ENCODE measurements around the gene SPOP. TPM values are rescaled to one million over a fixed set of nuclear protein-coding genes. Genes with fewer than 3 reads are reported as not detected.

Gene SPOP
- total RNA-seq, 4 donors from 2014 or later = 75.6 to 352 (median 95.3) TPM

DNA sequence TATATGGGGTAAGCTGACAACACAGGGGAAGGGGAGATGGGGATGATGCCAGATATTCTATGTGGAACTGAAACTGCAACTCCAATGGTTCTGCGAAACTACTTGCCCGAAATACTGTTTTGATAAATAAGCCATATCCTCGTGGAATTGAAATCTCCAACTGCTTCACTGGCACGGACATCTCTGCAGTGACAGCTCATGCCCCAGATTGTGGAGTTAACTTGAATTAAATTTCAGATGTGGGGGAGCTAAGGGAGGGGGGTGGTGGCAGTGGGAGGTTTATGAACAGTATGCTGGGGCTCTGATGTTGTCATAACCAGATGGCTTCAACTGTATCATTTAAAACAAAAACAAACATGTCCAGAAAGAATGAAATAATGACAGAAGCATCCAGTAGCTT is 80.5 kb downstream of the SPOP start:
- DNase-seq = no peak
- peaks cover 0 to 60% (median 30%) of the 10 kb centered on the region in 4 donors for H3K36me3 ChIP-seq
- H3K4me1 ChIP-seq = peaks cover 0 to 15% (median 0%) of the 10 kb centered on the region in 4 donors
- no peak overlapping the region for H3K4me3 ChIP-seq
- H3K9me3 ChIP-seq = no peaks in the 10 kb centered on the region
- intact Hi-C loops (cut with DNase I; ENCODE audit: low total_unique reads) (no loop called here), in situ Hi-C loops (cut with MboI; ENCODE audit: low pct_ligation_motif_present in 1 of 4, low pct_unique_long_range_greater_than_20kb in 1 of 4, low sequenced_read_pairs in 3 of 4) (no loop called here)
- H3K27me3 ChIP-seq = no peaks in the 10 kb centered on the region
- H3K27ac ChIP-seq = peak overlapping the region in 1 of 4 donors; percentile 57
- 80 to 93% methylated on average over 3 to 4 of the region's 4 CpGs for WGBS, 2 donors (ENCODE audit: low coverage in 1 of 2)
- TF ChIP-seq EP300 (IDR thresholded peaks at IDR 0.05; ENCODE audit: low read depth) = no peak
- no peak for TF ChIP-seq POLR2AphosphoS5 (IDR thresholded peaks at IDR 0.05)

GRCh38 chr17:49596613-49597244 is 81.2 kb downstream of the SPOP start:
- DNase-seq = no peak
- intact Hi-C loops (cut with DNase I; ENCODE audit: low total_unique reads) = no loop called here
- peaks cover 0 to 60% (median 29%) of the 10 kb centered on the region in 4 donors for H3K36me3 ChIP-seq
- H3K4me3 ChIP-seq = no peak overlapping the region
- H3K4me1 ChIP-seq = peaks cover 0 to 8% (median 0%) of the 10 kb centered on the region in 4 donors
- 90 to 92% methylated on average over 2 to 6 of the region's 6 CpGs for WGBS, 2 donors (ENCODE audit: low coverage in 1 of 2)
- no peak overlapping the region for H3K27ac ChIP-seq
- in situ Hi-C loops (cut with MboI; ENCODE audit: low pct_ligation_motif_present in 1 of 4, low pct_unique_long_range_greater_than_20kb in 1 of 4, low sequenced_read_pairs in 3 of 4) = no loop called here
- H3K9me3 ChIP-seq = no peaks in the 10 kb centered on the region
- H3K27me3 ChIP-seq = no peaks in the 10 kb centered on the region
- TF ChIP-seq CTCF (IDR thresholded peaks at IDR 0.05) (no peak), EP300 (IDR thresholded peaks at IDR 0.05; ENCODE audit: low read depth) (no peak), POLR2A (IDR thresholded peaks at IDR 0.05) (no peak), POLR2AphosphoS5 (IDR thresholded peaks at IDR 0.05) (no peak)

DNA sequence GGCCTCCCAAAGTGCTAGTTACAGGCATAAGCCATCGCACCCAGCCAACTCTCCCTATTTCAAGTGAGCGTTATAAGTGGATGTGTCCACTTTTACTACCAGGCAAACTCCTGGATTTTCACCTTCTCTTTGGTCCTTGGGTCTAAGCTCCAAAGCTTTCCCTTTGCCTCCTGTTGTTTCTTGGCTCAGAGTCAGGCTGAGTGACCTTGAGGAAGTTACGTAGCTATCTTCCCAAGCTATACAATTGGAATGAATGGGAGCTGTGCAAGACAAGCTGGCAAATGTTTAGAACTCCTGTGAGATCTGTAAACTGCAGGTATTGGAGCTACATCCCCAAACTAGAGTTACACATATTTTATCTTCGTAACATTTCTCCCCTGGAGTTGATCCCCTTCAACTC is 81.9 kb downstream of the SPOP start:
- Histone ChIP-seq H3K4me1 (peaks cover 0 to 8% (median 0%) of the 10 kb centered on the region in 4 donors), H3K9me3 (no peaks in the 10 kb centered on the region), H3K27ac (no peak overlapping the region), H3K4me3 (no peak overlapping the region), H3K27me3 (no peaks in the 10 kb centered on the region), H3K36me3 (peaks cover 0 to 52% (median 26%) of the 10 kb centered on the region in 4 donors)
- 93 to 100% methylated on average over 3 to 4 of the region's 4 CpGs for WGBS, 2 donors (ENCODE audit: low coverage in 1 of 2)
- in situ Hi-C loops (cut with MboI; ENCODE audit: low pct_ligation_motif_present in 1 of 4, low pct_unique_long_range_greater_than_20kb in 1 of 4, low sequenced_read_pairs in 3 of 4) = no loop called here
- TF ChIP-seq EP300 (IDR thresholded peaks at IDR 0.05; ENCODE audit: low read depth) (no peak), CTCF (IDR thresholded peaks at IDR 0.05) (no peak), POLR2A (IDR thresholded peaks at IDR 0.05) (no peak), POLR2AphosphoS5 (IDR thresholded peaks at IDR 0.05) (no peak)
- intact Hi-C loops (cut with DNase I; ENCODE audit: low total_unique reads) = no loop called here
- no peak for DNase-seq

DNA sequence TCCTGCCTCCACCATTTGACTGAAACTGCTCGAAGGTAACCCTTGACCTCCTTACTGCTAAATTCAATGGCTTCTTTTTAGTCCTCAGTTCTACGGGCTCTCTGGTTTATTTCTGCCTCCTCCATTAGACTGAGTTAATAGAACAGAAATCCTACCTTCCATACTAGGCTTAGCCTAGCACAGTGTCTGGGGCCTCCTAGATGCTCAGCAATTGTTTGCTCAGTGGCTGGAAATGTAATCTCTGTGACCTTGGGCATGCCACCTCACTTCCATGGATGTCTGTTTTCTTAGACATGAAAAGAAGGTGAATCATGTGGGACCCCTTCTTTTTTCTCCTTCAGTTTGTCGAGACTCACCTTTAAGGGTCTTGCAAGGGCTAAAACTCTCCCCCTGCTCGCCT is 82.6 kb downstream of the SPOP start:
- peaks cover 0 to 8% (median 0%) of the 10 kb centered on the region in 4 donors for H3K4me1 ChIP-seq
- peaks cover 0 to 46% (median 23%) of the 10 kb centered on the region in 4 donors for H3K36me3 ChIP-seq
- intact Hi-C loops (cut with DNase I; ENCODE audit: low total_unique reads) = no loop called here
- no peak for DNase-seq
- H3K9me3 ChIP-seq = no peaks in the 10 kb centered on the region
- no peak overlapping the region for H3K27ac ChIP-seq
- 93 to 96% methylated on average over 3 to 4 of the region's 4 CpGs for WGBS, 2 donors (ENCODE audit: low coverage in 1 of 2)
- in situ Hi-C loops (cut with MboI; ENCODE audit: low pct_ligation_motif_present in 1 of 4, low pct_unique_long_range_greater_than_20kb in 1 of 4, low sequenced_read_pairs in 3 of 4) = no loop called here
- TF ChIP-seq EP300 (IDR thresholded peaks at IDR 0.05; ENCODE audit: low read depth) (no peak), POLR2AphosphoS5 (IDR thresholded peaks at IDR 0.05) (no peak), CTCF (IDR thresholded peaks at IDR 0.05) (no peak), POLR2A (IDR thresholded peaks at IDR 0.05) (no peak)
- H3K4me3 ChIP-seq = no peak overlapping the region
- no peaks in the 10 kb centered on the region for H3K27me3 ChIP-seq
